Endothelial cell of umbilical vein (primary cell): ENCODE measurements around the gene LENEP. TPM values are rescaled to one million over a fixed set of nuclear protein-coding genes. Genes with fewer than 3 reads are reported as not detected.

Source experiments
- BruUV-seq: library from RNA; stranded (reverse); fragments of 400-500 nt; replicated peaks from 2 replicates; lab custom pipeline; 2021; lab: Mats Ljungman, UMichigan
- CTCF ChIA-PET: fragments of 300-600, 350-600 bp; sonication (Branson Sonifier 250); formaldehyde crosslinking; loops from one replicate; lab custom pipeline; 2021; ENCODE audit warnings: antibody characterized with exemption, inconsistent platforms; lab: Charles Lee
- POLR2A ChIA-PET: fragments of 300-600, 350-600 bp; sonication (Branson Sonifier 250); formaldehyde crosslinking; loops from one replicate; lab custom pipeline; 2021; ENCODE audit warnings: antibody characterized with exemption, inconsistent platforms; lab: Charles Lee
- DNase-seq: peaks from one replicate; pipeline ENCODE4 v3.0.0-alpha.2; 2011; ENCODE audit warnings: low read depth, low spot score
- FAIRE-seq: peaks from 2 replicates; lab custom pipeline; 2011; peaks lifted over from hg19 to GRCh38; lab: Jason Lieb, UNC
- H2AFZ ChIP-seq: 2 replicates; pipeline ENCODE4 v1.6.0; 2012; ENCODE audit warnings: low read depth, low read length, control low read depth, inconsistent platforms
- H3K27ac ChIP-seq: 2 replicates; pipeline ENCODE4 v1.5.1; 2011; ENCODE audit warnings: low read depth, mild to moderate bottlenecking, control low read depth, low read length, moderate library complexity; ENCODE audit not compliant: insufficient read depth
- H3K27me3 ChIP-seq, 2 experiments: 2 replicates each; pipeline versions ENCODE4 v1.6.0 to v1.6.1; 2011; ENCODE audit warnings: low read length in 2 of 2, mixed read lengths in 1 of 2; ENCODE audit not compliant: control insufficient read depth in 2 of 2, insufficient read depth in 2 of 2
- H3K36me3 ChIP-seq, 2 experiments: 2 replicates in 1 of 2; 3 replicates in 1 of 2; pipeline ENCODE4 v1.5.1; 2011; ENCODE audit warnings: low read length in 2 of 2, mild to moderate bottlenecking in 1 of 2, moderate library complexity in 1 of 2; ENCODE audit not compliant: control insufficient read depth in 2 of 2, insufficient read depth in 2 of 2; ENCODE audit errors: extremely low read depth in 1 of 2
- H3K4me1 ChIP-seq: 3 replicates; pipeline ENCODE4 v1.5.1; 2011; ENCODE audit warnings: mild to moderate bottlenecking, low read length; ENCODE audit not compliant: control insufficient read depth, insufficient read depth; ENCODE audit errors: extremely low read depth
- H3K4me2 ChIP-seq: 2 replicates; pipeline ENCODE4 v1.6.1; 2011; ENCODE audit warnings: low read length, control low read depth, mixed read lengths; ENCODE audit not compliant: insufficient read depth
- H3K4me3 ChIP-seq, 3 experiments: fragments of 200-600 bp in 1 of 3; sonication (generic), shearing (Covaris generic) in 1 of 3; replicated peaks in 1 of 3; 2 replicates each; pipeline ENCODE4 v1.5.1; 2011 to 2016; ENCODE audit warnings: control low read depth in 3 of 3, low read length in 3 of 3, mild to moderate bottlenecking in 2 of 3, inconsistent platforms in 1 of 3, low read depth in 1 of 3, moderate library complexity in 1 of 3; ENCODE audit not compliant: insufficient read depth in 1 of 3
- H3K79me2 ChIP-seq: 2 replicates; pipeline ENCODE4 v1.6.0; 2012; ENCODE audit warnings: low read length, inconsistent platforms; ENCODE audit not compliant: control insufficient read depth, insufficient read depth
- H3K9ac ChIP-seq: replicated peaks from 2 replicates; pipeline ENCODE3; 2011; ENCODE audit warnings: low read length, control low read depth; ENCODE audit not compliant: insufficient read depth; ENCODE audit errors: extremely low read depth
- H3K9me1 ChIP-seq: replicated peaks from 3 replicates; pipeline ENCODE4 v1.6.0; 2011; ENCODE audit warnings: mild to moderate bottlenecking, low read length; ENCODE audit not compliant: control insufficient read depth, insufficient read depth; ENCODE audit errors: extremely low read depth
- H3K9me3 ChIP-seq: replicated peaks from 2 replicates; pipeline ENCODE4 v1.5.1; 2012; ENCODE audit warnings: low read length, inconsistent platforms; ENCODE audit not compliant: control insufficient read depth, insufficient read depth
- H4K20me1 ChIP-seq: replicated peaks from 2 replicates; pipeline ENCODE3; 2011; ENCODE audit warnings: mild to moderate bottlenecking, low read length; ENCODE audit not compliant: control insufficient read depth, insufficient read depth; ENCODE audit errors: extremely low read depth
- EZH2 ChIP-seq: IDR thresholded peaks from 2 replicates; pipeline ENCODE4 v1.6.1; 2012; ENCODE audit warnings: borderline replicate concordance, low read depth, mild to moderate bottlenecking, moderate library complexity, low read length, inconsistent platforms; ENCODE audit not compliant: severe bottlenecking
- FOS ChIP-seq: IDR thresholded peaks from 2 replicates; pipeline ENCODE4 v1.6.1; 2011; ENCODE audit warnings: mild to moderate bottlenecking, low read length, moderate library complexity, borderline replicate concordance; ENCODE audit not compliant: insufficient read depth
- GATA2 ChIP-seq: IDR thresholded peaks from 2 replicates; pipeline ENCODE4 v1.7.0; 2011; ENCODE audit warnings: low read depth, mild to moderate bottlenecking, moderate library complexity, mixed read lengths, low read length; ENCODE audit not compliant: insufficient read length, insufficient read depth
- JUN ChIP-seq: IDR thresholded peaks from 2 replicates; pipeline ENCODE4 v1.6.1; 2011; ENCODE audit warnings: borderline replicate concordance, low read depth; ENCODE audit not compliant: insufficient read length, insufficient read depth
- MYC ChIP-seq: IDR thresholded peaks from one replicate; pipeline ENCODE4 v1.6.1; 2011; ENCODE audit warnings: mild to moderate bottlenecking, low read depth, low read length
- POLR2A ChIP-seq: IDR thresholded peaks from 2 replicates; pipeline ENCODE4 v1.6.1; 2012; ENCODE audit warnings: low read depth, mild to moderate bottlenecking, control low read depth, low read length
- POLR2AphosphoS5 ChIP-seq: IDR thresholded peaks from 2 replicates; pipeline ENCODE4 v1.6.1; 2012; ENCODE audit warnings: low read depth, mild to moderate bottlenecking, control low read depth, low read length, moderate library complexity; ENCODE audit not compliant: insufficient read depth
- dilution Hi-C: fragments of 300-500 bp; cut with MboI; formaldehyde crosslinking; loops from one replicate; pipeline ENCODE4 v1.15.0; 2019; ENCODE audit warnings: low sequenced_read_pairs; ENCODE audit not compliant: extremely low pct_ligation_motif_present
- intact Hi-C: fragments of 100-400 bp; cut with micrococcal nuclease; formaldehyde crosslinking; loops from one replicate; pipeline ENCODE4 v1.10.0; 2022
- polyA plus RNA-seq, 4 experiments: library from polyadenylated mRNA; depleted of rRNA in 3 of 4; stranded (reverse) in 3 of 4; unstranded in 1 of 4; fragments of >200 nt; gene quantifications; 2 replicates each; pipeline versions ENCODE4 v1.2.1 to v1.2.3, GENCODE V29; 2011 to 2012; ENCODE audit warnings: missing spikeins in 1 of 4
- total RNA-seq: library from RNA; stranded (reverse); gene quantifications from 2 replicates; pipeline ENCODE4 v1.2.3, GENCODE V29; 2021
- TF ChIP-seq, protein P1 (sequence below): IDR thresholded peaks from 2 replicates; pipeline ENCODE4 v1.6.1; 2011; ENCODE audit not compliant: insufficient read depth, insufficient read length
- TF ChIP-seq, protein P2 (sequence below), 2 donors: IDR thresholded peaks; 1 replicate in 1 of 2; 2 replicates in 1 of 2; pipeline ENCODE4 v1.5.1; 2011; ENCODE audit warnings: low read length in 2 of 2, mild to moderate bottlenecking in 2 of 2, moderate library complexity in 2 of 2, control low read depth in 1 of 2, inconsistent platforms in 1 of 2, low read depth in 1 of 2; ENCODE audit not compliant: insufficient read depth in 1 of 2; ENCODE audit errors: extremely low read depth in 1 of 2

The LENEP gene
- total and polyA plus RNA-seq, 2 donors (not counting 3 experiments of a cell fraction or from before 2014, with no cell fraction given) = 0.64 TPM; not detected in 1

DNA sequence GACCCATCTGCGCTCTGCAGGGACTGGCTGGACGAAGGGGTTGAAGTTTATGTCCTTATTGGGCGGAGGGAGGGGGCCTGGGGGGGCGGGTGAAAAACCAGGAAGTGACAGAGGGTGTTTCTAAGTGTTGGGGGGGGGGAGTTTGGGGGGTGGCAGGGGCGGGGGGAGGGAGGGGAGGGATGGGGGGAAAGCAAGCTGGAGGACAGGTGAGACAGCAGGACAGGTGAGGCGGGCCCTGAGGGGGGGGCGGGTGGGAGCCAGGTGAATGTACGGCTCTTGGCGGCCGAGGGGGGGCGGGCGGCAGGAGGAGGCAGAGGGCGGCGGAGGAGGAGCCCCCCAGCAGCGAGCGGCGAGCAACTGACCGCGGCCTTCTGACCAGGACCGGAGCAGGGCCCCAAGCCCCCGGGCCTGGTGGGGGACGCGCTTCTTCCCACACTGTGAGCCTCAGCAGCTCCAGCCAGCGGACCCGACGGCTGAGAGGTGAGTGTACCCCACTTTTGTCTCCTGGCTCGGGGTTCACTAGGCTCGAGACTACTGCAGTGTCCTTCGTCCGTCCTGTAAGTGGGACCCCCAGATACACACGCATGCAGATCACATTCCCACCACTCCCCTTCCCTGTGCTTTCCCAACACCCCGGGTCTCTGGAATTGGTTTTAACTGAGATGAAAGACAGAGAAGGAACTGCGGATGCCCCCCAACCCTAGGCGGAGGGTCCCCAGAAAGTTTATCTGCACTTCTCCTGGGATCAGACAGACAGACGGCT lies 9.3 kb downstream of the LENEP start, which contains the start of gene ZBTB7B:
ZBTB7B (plus strand) TSS at position 339 of the 763 bp plus-strand sequence. CDS start 11,859 bp downstream, outside the sequence.
- Histone ChIP-seq H3K9me3 (no peaks in the 10 kb centered on the region), H2AFZ (peak within 1 kb of the TSS; percentile 93), H3K4me3 (peak within 1 kb of the TSS; percentile 57 to 94 (median 65)), H4K20me1 (no peaks in the 10 kb centered on the region), H3K4me1 (peaks cover 25% of the 10 kb centered on the region), H3K27me3 (no peaks in the 10 kb centered on the region), H3K4me2 (peak within 1 kb of the TSS; percentile 87), H3K79me2 (peaks cover 16% of the 10 kb centered on the region), H3K36me3 (no peaks in the 10 kb centered on the region), H3K9ac (peak within 1 kb of the TSS; percentile 69), H3K9me1 (no peaks in the 10 kb centered on the region), H3K27ac (peak within 1 kb of the TSS; percentile 63)
- DNase-seq (peak; percentile 54), FAIRE-seq (peak; percentile 48)
- CTCF ChIA-PET = interaction anchor here (1.0 to 6.5 kb wide), 5 partner anchors 9 to 82 kb away, joined by 3 to 87 read pairs (median 4); partner anchors contain the start of genes LENEP, PYGO2 and SHC1
- no peak for TF ChIP-seq FOS
- TF ChIP-seq, protein P1, sequence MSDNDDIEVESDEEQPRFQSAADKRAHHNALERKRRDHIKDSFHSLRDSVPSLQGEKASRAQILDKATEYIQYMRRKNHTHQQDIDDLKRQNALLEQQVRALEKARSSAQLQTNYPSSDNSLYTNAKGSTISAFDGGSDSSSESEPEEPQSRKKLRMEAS = no peak
- TF ChIP-seq GATA2 = no peak
- TF ChIP-seq JUN = no peak
- no peak for TF ChIP-seq MYC
- no peak for TF ChIP-seq POLR2A
- TF ChIP-seq, protein P2, sequence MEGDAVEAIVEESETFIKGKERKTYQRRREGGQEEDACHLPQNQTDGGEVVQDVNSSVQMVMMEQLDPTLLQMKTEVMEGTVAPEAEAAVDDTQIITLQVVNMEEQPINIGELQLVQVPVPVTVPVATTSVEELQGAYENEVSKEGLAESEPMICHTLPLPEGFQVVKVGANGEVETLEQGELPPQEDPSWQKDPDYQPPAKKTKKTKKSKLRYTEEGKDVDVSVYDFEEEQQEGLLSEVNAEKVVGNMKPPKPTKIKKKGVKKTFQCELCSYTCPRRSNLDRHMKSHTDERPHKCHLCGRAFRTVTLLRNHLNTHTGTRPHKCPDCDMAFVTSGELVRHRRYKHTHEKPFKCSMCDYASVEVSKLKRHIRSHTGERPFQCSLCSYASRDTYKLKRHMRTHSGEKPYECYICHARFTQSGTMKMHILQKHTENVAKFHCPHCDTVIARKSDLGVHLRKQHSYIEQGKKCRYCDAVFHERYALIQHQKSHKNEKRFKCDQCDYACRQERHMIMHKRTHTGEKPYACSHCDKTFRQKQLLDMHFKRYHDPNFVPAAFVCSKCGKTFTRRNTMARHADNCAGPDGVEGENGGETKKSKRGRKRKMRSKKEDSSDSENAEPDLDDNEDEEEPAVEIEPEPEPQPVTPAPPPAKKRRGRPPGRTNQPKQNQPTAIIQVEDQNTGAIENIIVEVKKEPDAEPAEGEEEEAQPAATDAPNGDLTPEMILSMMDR (IDR thresholded peaks at IDR 0.05; ENCODE audit: extremely low read depth in 1 of 2, insufficient read depth in 1 of 2, low read depth in 1 of 2, low read length in 2 of 2) = no peak
- TF ChIP-seq EZH2 = no peak
- no peak for TF ChIP-seq POLR2AphosphoS5
- intact Hi-C loops (loop anchor here (1.0 to 5.0 kb wide), 8 partner anchors 15 to 445 kb away; partner anchors contain the start of genes ADAM15, PBXIP1 and UBE2Q1), dilution Hi-C loops (no loop called here)
- POLR2A ChIA-PET = no interaction called here
- BruUV-seq = no TSS peak
